NCI-H2196 (cell line): ENCODE results near the gene EML1.

Experiments
- DNase-seq: peaks from one replicate; lab custom pipeline; 2025; ENCODE audit not compliant: unreplicated experiment; lab: John Stamatoyannopoulos, UW

Gene EML1

GRCh38 chr14:99802301-99803105, 9.3 kb downstream of the EML1 start:
- no peak for DNase-seq

DNA sequence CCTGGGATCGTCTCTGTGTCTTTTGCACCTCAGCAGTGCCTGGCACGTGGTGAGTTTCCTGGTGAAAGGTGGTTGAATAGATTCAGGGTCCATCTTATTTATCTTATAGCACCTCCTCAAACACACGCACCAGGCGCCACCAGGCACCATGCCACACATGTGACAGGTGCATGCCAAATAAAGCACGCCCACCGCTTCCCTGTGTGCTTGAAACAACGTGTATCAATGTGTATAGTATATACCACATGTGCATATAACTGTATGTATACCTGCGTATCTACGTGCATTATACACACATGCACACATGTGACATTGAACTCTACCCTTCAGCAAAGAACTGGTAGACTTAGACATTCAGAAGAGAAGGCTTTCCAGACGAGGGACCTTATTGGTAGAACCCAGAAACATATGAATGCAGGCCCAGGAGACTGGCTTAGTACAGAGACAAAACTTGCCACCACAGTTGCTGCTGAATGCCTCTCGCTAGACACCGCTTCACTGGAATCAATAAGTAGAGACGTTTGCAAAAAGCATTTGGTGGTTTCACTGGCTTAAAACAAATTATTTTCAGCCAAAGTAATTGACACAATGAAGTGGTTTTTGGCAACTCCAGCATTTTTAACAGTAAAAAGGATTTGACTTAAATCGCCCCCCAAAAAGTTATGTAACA, 10.0 kb downstream of the EML1 start:
- no peak for DNase-seq

DNA sequence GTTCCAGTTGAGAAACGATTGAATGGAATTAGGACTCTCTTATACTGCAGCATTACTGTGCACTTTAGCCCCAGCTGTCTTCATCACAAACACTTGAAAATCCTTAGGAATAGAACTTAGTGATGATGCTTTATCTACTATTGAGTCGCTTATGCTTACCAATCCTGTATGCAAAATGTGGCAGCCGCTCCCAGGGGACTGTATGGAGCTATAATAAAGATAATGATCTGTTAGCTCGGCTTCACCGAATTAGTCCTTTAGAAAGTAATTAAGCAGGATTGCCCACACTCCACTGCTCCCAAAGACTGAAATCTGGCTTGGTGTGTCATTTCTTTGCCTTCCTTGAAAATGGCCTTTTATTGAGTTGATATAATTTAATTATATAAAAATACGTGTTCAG, 10.6 kb downstream of the EML1 start:
- DNase-seq = no peak

DNA sequence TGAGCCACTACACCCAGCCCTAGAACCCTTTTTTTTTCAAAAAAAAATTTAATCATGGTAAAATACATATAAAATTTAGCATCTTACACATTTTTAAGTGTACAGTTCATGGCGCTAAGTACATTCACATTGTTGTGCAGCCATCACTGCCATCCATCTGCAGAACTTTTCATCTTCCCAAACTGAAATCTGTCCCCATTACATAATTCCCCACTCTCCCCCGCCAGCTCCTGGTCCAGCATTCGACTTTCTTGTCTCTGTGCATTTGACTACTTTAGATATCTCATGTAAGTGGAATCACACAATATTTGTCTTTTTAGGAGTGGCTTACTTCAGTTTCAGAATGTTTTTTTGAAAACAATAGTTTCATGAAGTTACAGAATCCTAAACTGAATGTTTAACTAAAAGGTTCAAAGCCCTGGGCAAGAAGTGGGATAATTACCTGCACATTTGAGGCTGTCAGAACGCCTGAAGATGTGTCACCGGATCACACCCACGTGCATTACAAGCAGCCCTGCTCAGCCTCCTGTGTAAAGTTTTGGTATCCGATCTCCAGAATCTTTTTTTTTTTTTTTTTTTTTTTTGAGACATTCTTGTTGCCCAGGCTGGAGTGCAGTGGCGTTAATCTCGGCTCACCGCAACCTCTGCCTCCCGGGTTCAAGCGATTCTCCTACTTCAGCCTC, 12.7 kb downstream of the EML1 start:
- DNase-seq = no peak

DNA sequence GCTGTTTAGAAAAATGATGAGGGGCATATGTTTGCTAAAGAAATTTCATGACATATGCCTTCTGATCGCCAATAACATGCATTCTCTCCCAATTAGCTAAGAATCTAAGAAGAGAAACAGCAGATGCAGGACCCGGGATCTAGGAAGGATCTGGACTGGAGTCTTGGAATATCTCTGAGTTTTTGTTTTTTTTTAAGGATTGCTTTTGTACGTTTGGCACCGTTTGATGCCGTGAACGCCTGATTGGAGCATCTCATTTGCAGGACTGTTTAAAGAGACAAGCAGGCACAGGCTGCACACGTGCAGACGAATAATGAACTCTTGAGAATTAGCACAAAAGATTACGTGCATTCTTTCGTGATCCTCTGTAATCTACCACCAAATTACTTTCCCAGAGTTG, 13.6 kb downstream of the EML1 start:
- no peak for DNase-seq

DNA sequence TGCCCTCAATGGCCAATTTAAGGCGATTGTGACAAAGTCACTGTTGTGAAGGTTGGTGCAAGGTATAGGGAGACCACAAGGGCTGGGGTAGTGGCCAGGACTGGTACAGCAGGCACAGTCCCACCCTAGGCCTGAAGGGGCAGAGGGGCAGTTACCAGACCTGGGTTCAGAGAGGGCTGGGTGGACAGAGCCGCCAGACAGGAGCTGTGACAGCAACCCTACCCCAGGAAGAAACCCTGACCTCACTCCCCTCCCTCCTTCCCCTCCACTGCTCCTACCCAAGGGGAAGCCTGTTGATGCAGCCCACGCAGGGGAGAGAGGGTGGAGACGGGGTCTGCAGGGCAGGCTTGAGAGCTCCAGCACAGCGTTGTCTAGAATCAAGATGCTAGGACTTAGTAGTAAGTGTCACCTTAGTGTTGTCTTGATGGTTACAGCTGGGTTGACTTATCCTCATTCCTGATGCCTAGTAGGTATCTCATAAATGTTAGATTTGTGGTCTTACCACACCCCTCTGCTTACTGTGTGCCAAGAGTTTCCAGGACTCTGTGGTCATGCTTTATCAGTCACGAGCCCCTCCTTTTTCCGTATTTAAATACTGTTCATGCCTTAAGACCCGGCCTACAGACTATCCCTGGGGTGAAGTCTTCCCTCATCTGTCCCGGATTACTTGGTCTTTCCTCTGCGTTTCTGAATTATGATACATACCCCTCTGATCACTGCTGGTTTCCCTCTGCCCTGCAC, 14.4 kb downstream of the EML1 start:
- DNase-seq = no peak

DNA sequence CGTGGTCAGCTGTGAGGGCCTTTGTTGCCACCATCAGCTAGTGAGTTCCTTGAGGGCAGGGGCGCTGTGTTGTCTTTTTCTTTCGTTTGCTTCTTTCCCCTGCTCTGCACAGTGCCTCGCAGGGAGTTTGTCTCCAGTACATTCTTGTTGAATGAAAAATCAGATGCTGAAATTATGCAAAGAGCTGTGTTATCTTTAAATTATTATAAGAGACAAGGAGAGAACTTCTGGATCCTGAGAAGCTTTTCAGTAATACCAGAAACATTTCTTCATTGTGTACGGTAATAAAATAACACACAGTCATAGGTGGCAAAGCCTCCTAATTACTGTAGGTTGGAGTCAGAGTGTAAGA, 14.9 kb downstream of the EML1 start:
- no peak for DNase-seq

GRCh38 chr14:99808515-99808914, 15.3 kb downstream of the EML1 start:
- no peak for DNase-seq

DNA sequence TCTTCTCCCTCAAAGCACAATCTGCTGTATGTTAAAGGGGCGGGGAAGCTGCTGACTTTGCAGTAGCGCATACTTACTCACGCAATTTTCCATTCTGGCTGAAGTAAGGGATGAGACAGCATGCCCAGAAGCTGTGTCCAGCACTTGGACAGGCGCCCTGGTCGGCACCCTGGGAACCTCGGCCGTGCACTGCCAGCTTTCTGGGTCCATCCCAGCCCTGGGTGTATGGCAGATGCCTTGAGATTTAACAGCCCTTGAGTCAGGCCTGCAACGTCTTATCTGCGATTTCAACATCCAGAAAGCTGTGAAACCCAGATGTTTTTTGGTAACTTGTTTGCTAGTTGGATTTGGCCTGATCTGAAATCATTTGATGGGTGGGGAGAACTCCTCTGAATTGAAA, 16.1 kb downstream of the EML1 start:
- DNase-seq = no peak

GRCh38 chr14:99809859-99810558, 16.8 kb downstream of the EML1 start:
- DNase-seq = no peak

DNA sequence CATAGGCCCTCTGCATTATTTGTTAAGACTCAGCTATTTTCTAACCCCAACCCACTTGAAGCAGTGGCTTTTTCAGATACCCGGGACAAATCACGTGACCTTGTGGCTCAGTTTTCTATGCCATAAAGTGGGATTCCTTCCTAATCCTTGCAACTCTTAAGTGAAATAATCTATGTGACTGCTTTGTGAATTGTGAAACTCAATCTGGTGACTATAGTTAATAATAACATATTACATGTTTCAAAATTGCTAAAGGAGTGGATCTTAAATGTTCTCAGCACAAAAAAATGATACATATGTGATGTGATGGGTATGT, 17.3 kb downstream of the EML1 start:
- no peak for DNase-seq

DNA sequence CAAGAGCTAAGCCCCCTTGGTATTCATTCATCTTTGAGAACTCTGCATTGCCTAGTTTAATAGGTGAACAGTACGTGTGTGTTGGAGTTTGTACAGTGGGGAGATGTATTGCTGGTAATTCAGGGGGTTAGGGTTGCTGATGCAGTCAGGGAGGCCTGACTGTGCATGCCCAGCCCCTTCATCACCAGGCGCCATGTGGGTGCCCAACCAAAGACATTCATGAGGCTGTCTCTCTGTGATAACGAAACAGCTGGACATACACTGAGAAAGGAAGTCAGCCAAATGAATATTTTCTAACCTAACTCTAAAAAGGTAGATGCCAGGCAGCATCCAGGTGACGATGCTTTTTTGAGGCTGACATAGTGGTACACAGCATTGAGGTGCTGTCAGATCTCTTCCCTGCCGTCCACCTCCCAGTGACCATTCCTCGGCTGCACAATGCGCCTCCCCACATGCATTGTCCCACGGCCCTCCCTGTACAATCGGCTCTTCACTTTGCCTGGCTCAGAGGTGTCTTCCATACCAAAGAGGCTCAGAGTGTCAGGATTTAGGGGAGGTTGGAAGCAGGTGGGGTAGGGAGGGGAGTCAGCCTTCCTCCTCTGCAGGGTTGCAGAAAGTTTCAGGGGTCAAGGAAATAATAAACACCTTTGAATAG, 19.0 kb downstream of the EML1 start:
- DNase-seq = no peak

DNA sequence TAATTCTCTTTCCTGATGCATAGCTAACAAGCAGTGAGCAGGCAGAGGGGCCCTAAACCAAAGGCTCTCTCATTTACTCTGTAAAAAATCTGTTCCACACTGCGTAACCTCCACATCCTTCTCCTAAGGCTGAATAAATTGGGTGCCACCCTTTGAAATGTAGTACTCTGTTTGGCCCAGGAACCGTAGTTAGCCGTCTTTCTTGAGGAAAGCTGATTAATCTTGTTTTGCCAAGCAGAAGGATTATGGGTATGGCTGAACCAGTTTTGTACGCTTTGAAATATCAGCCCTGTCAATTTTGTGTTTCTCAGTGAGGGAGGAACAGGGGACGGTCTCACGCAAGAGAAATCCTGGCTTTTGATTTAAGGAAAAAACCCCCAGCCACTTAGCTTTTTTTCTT, 19.7 kb downstream of the EML1 start:
- DNase-seq = no peak

GRCh38 chr14:99815696-99816095, 22.5 kb downstream of the EML1 start:
- DNase-seq = no peak

DNA sequence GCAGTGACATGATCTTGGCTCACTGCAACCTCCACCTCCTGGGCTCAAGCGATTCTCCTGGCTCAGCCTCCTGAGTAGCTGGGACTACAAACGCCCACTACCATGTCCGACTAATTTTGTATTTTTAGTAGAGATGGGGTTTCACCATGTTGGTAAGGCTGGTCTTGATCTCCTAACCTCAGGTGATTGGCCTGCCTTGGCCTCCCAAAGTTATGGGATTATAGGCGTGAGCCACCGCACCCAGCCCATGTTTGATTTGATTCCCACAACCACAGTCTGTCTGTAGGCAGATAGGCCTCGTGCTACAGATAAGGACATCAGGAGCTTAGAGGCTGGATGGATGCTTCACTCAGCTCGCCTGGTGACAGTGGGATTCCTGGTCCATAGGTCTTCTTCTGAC, 23.0 kb downstream of the EML1 start:
- DNase-seq = no peak

DNA sequence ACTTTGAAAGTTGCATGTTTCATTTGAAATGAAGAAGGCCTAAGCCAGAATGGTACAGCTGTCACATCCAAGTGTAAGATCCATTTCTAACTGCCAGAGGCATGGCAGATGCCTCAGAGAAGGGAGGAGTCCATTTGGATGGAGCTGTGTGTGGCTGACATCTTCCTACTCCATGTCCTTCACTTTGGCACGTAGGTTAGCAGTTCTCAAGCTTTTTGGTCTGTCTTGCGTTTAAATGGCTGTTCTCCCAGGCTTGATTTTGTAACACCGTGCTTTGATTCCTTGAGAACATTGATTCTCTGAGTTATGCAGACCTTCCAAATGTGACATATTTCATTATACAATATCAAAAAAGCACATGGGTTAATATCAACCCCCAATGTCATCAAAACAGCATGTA, 23.4 kb downstream of the EML1 start:
- no peak for DNase-seq

DNA sequence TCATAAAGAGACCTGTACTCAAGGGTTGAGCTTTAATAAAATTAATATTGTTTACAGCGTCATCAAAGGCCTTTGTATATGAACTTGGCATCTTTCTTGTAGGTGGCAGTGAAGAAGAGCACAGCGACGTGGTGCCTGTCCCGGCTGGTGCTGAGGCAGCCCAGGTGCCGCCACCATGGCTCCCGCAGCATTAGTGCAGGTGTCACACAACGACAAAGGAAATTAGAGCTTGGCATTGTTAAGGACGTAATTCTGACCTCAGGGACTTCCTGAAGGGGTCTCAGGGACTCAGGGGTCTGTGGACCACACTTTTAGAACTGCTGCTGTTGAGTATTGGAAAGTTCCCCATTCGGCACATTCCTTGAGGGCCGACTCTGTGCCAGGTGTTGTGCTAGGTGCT, 24.1 kb downstream of the EML1 start:
- no peak for DNase-seq

GRCh38 chr14:99818503-99819036, 25.4 kb downstream of the EML1 start:
- DNase-seq = no peak

DNA sequence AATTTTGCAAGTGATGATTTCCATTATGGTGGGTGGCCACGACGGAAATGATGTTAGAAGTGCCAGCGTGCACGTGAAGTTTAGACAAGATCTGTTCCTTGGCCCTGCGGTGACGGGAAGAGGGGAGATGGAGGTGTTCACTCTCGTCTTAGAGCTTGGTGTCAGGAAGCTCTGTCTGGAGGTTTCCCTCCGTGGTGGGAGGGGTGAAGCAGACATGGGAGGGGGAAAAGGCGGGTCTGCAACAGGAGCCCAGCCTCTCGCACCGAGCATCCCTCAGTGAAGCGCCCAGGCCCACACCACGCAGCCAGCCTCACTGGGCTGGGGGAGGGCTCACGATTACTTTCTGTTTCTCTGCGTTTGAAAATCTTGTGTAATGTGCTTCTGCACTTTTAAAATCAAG, 26.3 kb downstream of the EML1 start:
- DNase-seq = no peak

GRCh38 chr14:99820702-99821331, 27.6 kb downstream of the EML1 start:
- DNase-seq = no peak
